GM23338 (cell line): ENCODE results near the gene DDX23. TPM values are rescaled to one million over a fixed set of nuclear protein-coding genes. Genes with fewer than 3 reads are reported as not detected.

ENCODE experiments used
- ATAC-seq: fragments of 200-7000 bp; cut with Tn5 transposase; 3 replicates; pipeline ENCODE4 v1.9.1; 2020
- DNase-seq: peaks from one replicate; pipeline ENCODE4 v3.0.0-alpha.2; 2015; ENCODE audit warnings: low spot score
- H2AFZ ChIP-seq: fragments of 200-600 bp; sonication (generic); 2 replicates; pipeline ENCODE4 v1.8.0; 2016; ENCODE audit warnings: antibody characterized with exemption, mild to moderate bottlenecking, moderate library complexity
- H3F3A ChIP-seq: fragments of 200-600 bp; sonication (generic); replicated peaks from 2 replicates; pipeline ENCODE4 v1.8.0; 2017; ENCODE audit warnings: antibody characterized with exemption, mixed run types, low read depth
- H3K27ac ChIP-seq: fragments of 200-600 bp; sonication (generic); 2 replicates; pipeline ENCODE4 v1.6.1; 2016; ENCODE audit warnings: low read depth
- H3K27me3 ChIP-seq: fragments of 200-600 bp; sonication (generic); 2 replicates; pipeline ENCODE4 v1.8.0; 2016; ENCODE audit warnings: mild to moderate bottlenecking, mixed run types, moderate library complexity; ENCODE audit not compliant: insufficient read depth
- H3K36me3 ChIP-seq: fragments of 200-600 bp; sonication (generic); 2 replicates; pipeline ENCODE4 v1.8.0; 2016; ENCODE audit warnings: mild to moderate bottlenecking; ENCODE audit not compliant: insufficient read depth
- H3K4me1 ChIP-seq: fragments of 200-600 bp; sonication (generic); 2 replicates; pipeline ENCODE4 v1.8.0; 2016; ENCODE audit warnings: mild to moderate bottlenecking, moderate library complexity; ENCODE audit not compliant: insufficient read depth
- H3K4me2 ChIP-seq: fragments of 200-600 bp; sonication (generic); 2 replicates; pipeline ENCODE4 v1.7.1; 2017; ENCODE audit warnings: mixed run types
- H3K4me3 ChIP-seq: fragments of 200-600 bp; sonication (generic); 2 replicates; pipeline ENCODE4 v1.6.1; 2016; ENCODE audit warnings: mixed run types
- H3K79me2 ChIP-seq: fragments of 200-600 bp; sonication (generic); replicated peaks from 2 replicates; pipeline ENCODE4 v1.8.0; 2017; ENCODE audit warnings: mild to moderate bottlenecking; ENCODE audit not compliant: insufficient read depth
- H3K9me2 ChIP-seq: fragments of 200-600 bp; sonication (generic); 2 replicates; pipeline ENCODE4 v1.8.0; 2017; ENCODE audit not compliant: insufficient read depth
- H4K20me1 ChIP-seq: fragments of 200-600 bp; sonication (generic); replicated peaks from 2 replicates; pipeline ENCODE4 v1.8.0; 2017; ENCODE audit warnings: mild to moderate bottlenecking; ENCODE audit not compliant: insufficient read depth
- H3K27ac Mint-ChIP-seq: 2 replicates; pipeline ENCODE4 v1.8.0; 2020; ENCODE audit warnings: inconsistent platforms, mild to moderate bottlenecking, moderate library complexity, mixed read lengths
- H3K27me3 Mint-ChIP-seq: 3 replicates; pipeline ENCODE4 v1.8.0; 2022; ENCODE audit warnings: low read depth, mild to moderate bottlenecking, moderate library complexity, mixed read lengths, inconsistent platforms; ENCODE audit not compliant: insufficient read depth, poor library complexity
- H3K36me3 Mint-ChIP-seq: 3 replicates; pipeline ENCODE4 v1.8.0; 2021; ENCODE audit warnings: low read depth, mild to moderate bottlenecking, inconsistent platforms, moderate library complexity, mixed read lengths
- H3K4me1 Mint-ChIP-seq: 3 replicates; pipeline ENCODE4 v1.8.0; 2020; ENCODE audit warnings: mild to moderate bottlenecking, inconsistent platforms, mixed read lengths
- H3K4me3 Mint-ChIP-seq: 3 replicates; pipeline ENCODE4 v1.8.0; 2021; ENCODE audit warnings: moderate library complexity, mild to moderate bottlenecking, inconsistent platforms, mixed read lengths
- H3K9me3 Mint-ChIP-seq: 3 replicates; pipeline ENCODE4 v1.8.0; 2020; ENCODE audit warnings: moderate library complexity, mild to moderate bottlenecking, inconsistent platforms, mixed read lengths
- CREB1 ChIP-seq: fragments of 250-450 bp; sonication (Bioruptor Pico); IDR thresholded peaks from 2 replicates; pipeline ENCODE4 v1.5.0; 2020; ENCODE audit warnings: low read depth, mild to moderate bottlenecking, moderate library complexity
- ETS1 ChIP-seq: IDR thresholded peaks from 2 replicates; pipeline ENCODE4 v1.6.1; 2016; ENCODE audit warnings: antibody characterized with exemption
- EZH2 ChIP-seq: fragments of 200-600 bp; sonication (generic); IDR thresholded peaks from one replicate; pipeline ENCODE4 v1.8.0; 2017; ENCODE audit warnings: antibody characterized with exemption, mild to moderate bottlenecking, low read depth; ENCODE audit not compliant: unreplicated experiment
- EZH2phosphoT487 ChIP-seq: fragments of 200-600 bp; sonication (generic); IDR thresholded peaks from one replicate; pipeline ENCODE4 v1.8.1; 2018; ENCODE audit warnings: antibody characterized with exemption; ENCODE audit not compliant: unreplicated experiment
- JUNB ChIP-seq: IDR thresholded peaks from one replicate; pipeline ENCODE4 v1.6.1; 2016; ENCODE audit warnings: antibody characterized with exemption; ENCODE audit not compliant: unreplicated experiment
- NANOG ChIP-seq: IDR thresholded peaks from 2 replicates; pipeline ENCODE4 v1.6.1; 2016; ENCODE audit warnings: antibody characterized with exemption, borderline replicate concordance
- POLR2AphosphoS5 ChIP-seq: IDR thresholded peaks from 2 replicates; pipeline ENCODE4 v1.6.1; 2016; ENCODE audit warnings: antibody characterized with exemption, low read depth
- STAT1 ChIP-seq: IDR thresholded peaks from one replicate; pipeline ENCODE4 v1.6.1; 2016; ENCODE audit warnings: antibody characterized with exemption; ENCODE audit not compliant: unreplicated experiment
- ZNF114 ChIP-seq: fragments of 250-450 bp; sonication (Bioruptor Pico); IDR thresholded peaks from 2 replicates; pipeline ENCODE4 v1.5.0; 2020; ENCODE audit warnings: mild to moderate bottlenecking, moderate library complexity
- ZNF331 ChIP-seq: fragments of 250-450 bp; sonication (Bioruptor Pico); IDR thresholded peaks from 2 replicates; pipeline ENCODE4 v1.5.0; 2020; ENCODE audit warnings: low read depth, mild to moderate bottlenecking, moderate library complexity
- long read RNA-seq: library from polyadenylated mRNA; unstranded; transcript quantifications from one replicate; pipeline ENCODE4 v2.0.0, GENCODE V29; 2020; ENCODE audit not compliant: unreplicated experiment
- polyA plus RNA-seq: library from polyadenylated mRNA; unstranded; fragments of >200 nt; fragmentation: Nextera tagmentation; extraction: Ambion mirVana; gene quantifications from 2 replicates; pipeline ENCODE4 v1.2.1, GENCODE V29; 2016
- total RNA-seq: library from RNA; depleted of rRNA; stranded (reverse); fragments of >200 nt; shearing (Covaris generic); gene quantifications from 2 replicates; pipeline ENCODE4 v1.2.3, GENCODE V29; 2014; rRNA removed
- TF ChIP-seq, protein P1 (sequence below), 2 experiments: fragments of 200-600 bp in 1 of 2; sonication (generic) in 1 of 2; conservative IDR thresholded peaks; 2 replicates each; pipeline versions ENCODE4 v1.5.1 to v1.6.1; 2016 to 2017; ENCODE audit warnings: antibody characterized with exemption in 2 of 2, low read depth in 2 of 2, mild to moderate bottlenecking in 2 of 2, moderate library complexity in 1 of 2

DDX23 gene
- total RNA-seq (78.5 and 93.0 TPM in 2 replicates), polyA plus RNA-seq (31.7 and 31.8 TPM in 2 replicates)
- long read RNA-seq, partial matches to known transcripts, result 6 of 8 reads
- long read RNA-seq, other reads (novel, unspliced or antisense), result 0 of 8 reads

- no peak for TF ChIP-seq JUNB
- TF ChIP-seq EZH2phosphoT487, result no peak
- TF ChIP-seq POLR2AphosphoS5, result peak; percentile 64
- no peak for TF ChIP-seq NANOG
- peak; percentile 99 for TF ChIP-seq ETS1
- peak; percentile 88 for TF ChIP-seq CREB1 (CRISPR knock-in tag)
- peak; percentile 76; the same call in 1 of the 2 replicates for TF ChIP-seq ZNF114 (CRISPR knock-in tag)
- no peak for TF ChIP-seq EZH2
- TF ChIP-seq, protein P1, sequence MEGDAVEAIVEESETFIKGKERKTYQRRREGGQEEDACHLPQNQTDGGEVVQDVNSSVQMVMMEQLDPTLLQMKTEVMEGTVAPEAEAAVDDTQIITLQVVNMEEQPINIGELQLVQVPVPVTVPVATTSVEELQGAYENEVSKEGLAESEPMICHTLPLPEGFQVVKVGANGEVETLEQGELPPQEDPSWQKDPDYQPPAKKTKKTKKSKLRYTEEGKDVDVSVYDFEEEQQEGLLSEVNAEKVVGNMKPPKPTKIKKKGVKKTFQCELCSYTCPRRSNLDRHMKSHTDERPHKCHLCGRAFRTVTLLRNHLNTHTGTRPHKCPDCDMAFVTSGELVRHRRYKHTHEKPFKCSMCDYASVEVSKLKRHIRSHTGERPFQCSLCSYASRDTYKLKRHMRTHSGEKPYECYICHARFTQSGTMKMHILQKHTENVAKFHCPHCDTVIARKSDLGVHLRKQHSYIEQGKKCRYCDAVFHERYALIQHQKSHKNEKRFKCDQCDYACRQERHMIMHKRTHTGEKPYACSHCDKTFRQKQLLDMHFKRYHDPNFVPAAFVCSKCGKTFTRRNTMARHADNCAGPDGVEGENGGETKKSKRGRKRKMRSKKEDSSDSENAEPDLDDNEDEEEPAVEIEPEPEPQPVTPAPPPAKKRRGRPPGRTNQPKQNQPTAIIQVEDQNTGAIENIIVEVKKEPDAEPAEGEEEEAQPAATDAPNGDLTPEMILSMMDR (conservative IDR thresholded peaks at IDR 0.05; ENCODE audit: low read depth in 2 of 2), result no peak
- no peak for TF ChIP-seq STAT1
- Histone ChIP-seq H3K36me3 (no peaks in the 10 kb centered on the region), H3K9me2 (no peaks in the 10 kb centered on the region), H3K4me1 (peaks cover 9% of the 10 kb centered on the region; the same call in 1 of the 2 replicates), H3K79me2 (peaks cover 47% of the 10 kb centered on the region), H2AFZ (no peak within 1 kb of the TSS), H3F3A (no peaks in the 10 kb centered on the region), H3K4me3 (peak within 1 kb of the TSS; percentile 85), H3K27ac (peak within 1 kb of the TSS; percentile 77), H3K27me3 (no peaks in the 10 kb centered on the region), H4K20me1 (peaks cover 3% of the 10 kb centered on the region; the same call in 1 of the 2 replicates), H3K4me2 (peak within 1 kb of the TSS; percentile 75)
- peaks cover 16% of the 10 kb centered on the region for H3K4me1 Mint-ChIP-seq
- peak within 1 kb of the TSS; percentile 98 for H3K27ac Mint-ChIP-seq
- H3K36me3 Mint-ChIP-seq, result peaks cover 15% of the 10 kb centered on the region
- DNase-seq (peak; percentile 98), ATAC-seq (peak; percentile 97)
- no peaks in the 10 kb centered on the region for H3K9me3 Mint-ChIP-seq
- peak within 1 kb of the TSS; percentile 98 for H3K4me3 Mint-ChIP-seq
- peaks cover 8% of the 10 kb centered on the region for H3K27me3 Mint-ChIP-seq
Observed at GRCh38 chr12:48851883-48852733, at the start of gene DDX23. Gene DDX23, minus strand, starts transcription at chr12:48852163. Its CDS starts 6,381 bp downstream, at chr12:48845782.

DNA sequence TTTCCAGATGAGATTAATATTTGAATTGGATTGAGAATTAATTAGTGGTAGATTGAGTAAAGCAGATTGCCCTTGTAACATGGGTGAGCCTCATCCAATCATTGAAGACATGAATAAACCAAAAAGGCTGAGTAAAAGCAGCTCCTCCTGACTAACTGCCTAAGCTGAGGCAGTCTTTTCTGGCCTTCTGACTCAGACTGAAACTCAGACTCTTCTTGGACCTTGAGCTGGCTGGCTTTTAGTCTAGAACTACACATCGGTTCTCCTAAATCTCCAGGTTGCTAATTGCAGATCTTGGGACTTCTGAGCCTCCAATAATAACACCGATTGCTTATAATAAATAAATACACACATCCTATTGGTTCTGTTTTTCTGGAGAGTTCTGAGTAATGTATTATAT is 49.3 kb upstream of the DDX23 start:
- no peak for ATAC-seq
- no peaks in the 10 kb centered on the region for H3K4me1 Mint-ChIP-seq
- TF ChIP-seq, protein P1 (conservative IDR thresholded peaks at IDR 0.05; ENCODE audit: low read depth in 2 of 2), result no peak
- TF ChIP-seq JUNB (no peak), ZNF331 (CRISPR knock-in tag) (no peak), STAT1 (no peak), POLR2AphosphoS5 (no peak), EZH2 (no peak)

More for the DNA sequence above, 49.3 kb upstream of the DDX23 start:
- Histone ChIP-seq H3F3A (0 out of 2 replicates have a peak, but pooled peaks cover 3% of the 10 kb centered on the region), H3K4me1 (0 out of 2 replicates have a peak, but pooled peaks cover 2% of the 10 kb centered on the region), H3K4me2 (no peak overlapping the region), H2AFZ (no peak overlapping the region), H3K4me3 (no peak overlapping the region), H3K27me3 (no peaks in the 10 kb centered on the region), H3K27ac (no peak overlapping the region), H3K36me3 (no peaks in the 10 kb centered on the region), H3K79me2 (no peaks in the 10 kb centered on the region), H4K20me1 (no peaks in the 10 kb centered on the region), H3K9me2 (no peaks in the 10 kb centered on the region)
- H3K9me3 Mint-ChIP-seq, result no peaks in the 10 kb centered on the region
- no peaks in the 10 kb centered on the region for H3K36me3 Mint-ChIP-seq
- no peak overlapping the region for H3K4me3 Mint-ChIP-seq
- peaks cover 2% of the 10 kb centered on the region for H3K27me3 Mint-ChIP-seq
- DNase-seq, result no peak
- H3K27ac Mint-ChIP-seq, result no peak overlapping the region
